Hepatocyte (in vitro differentiated cells): ENCODE results near the gene UTP25.
A peak's percentile ranks its signal among the peaks of the same experiment; 100 is the strongest.

Source experiments
- CTCF ChIP-seq: fragments of 200-600 bp; sonication (generic); IDR thresholded peaks from 2 replicates; pipeline ENCODE4 v1.5.1; 2016; ENCODE audit warnings: antibody characterized with exemption, mild to moderate bottlenecking; ENCODE audit not compliant: poor library complexity
- EZH2 ChIP-seq: fragments of 200-600 bp; sonication (generic); IDR thresholded peaks from 2 replicates; pipeline ENCODE4 v1.6.1; 2016; ENCODE audit warnings: antibody characterized with exemption, mild to moderate bottlenecking, borderline replicate concordance

GRCh38 chr1:209860293-209860881 is 32.6 kb downstream of the UTP25 start:
- TF ChIP-seq CTCF (peak; percentile 96), EZH2 (no peak)
